ENCODE data around the gene IGF1.

GRCh38 chr12:102479939-102480338 lies 424 bp downstream of the IGF1 start:
- TF ChIP-seq CREB1 (IDR thresholded peaks at IDR 0.05; ENCODE audit: low read depth) (no peak), KLF5 (IDR thresholded peaks at IDR 0.05; ENCODE audit: partially characterized antibody) (no peak)
